Duodenal mucosa (tissue), 2 donors: Measurements from ENCODE around the gene CRLF1.

Experiments used
- H3K27ac ChIP-seq: one replicate; pipeline ENCODE4 v1.7.0; 2013; ENCODE audit warnings: low read depth, low read length
- H3K27me3 ChIP-seq, 2 donors: one replicate each; pipeline ENCODE4 v1.7.0; 2013; ENCODE audit warnings: low read length in 2 of 2, control low read depth in 1 of 2; ENCODE audit not compliant: insufficient read depth in 2 of 2, control insufficient read depth in 1 of 2
- H3K36me3 ChIP-seq, 2 donors: one replicate each; pipeline ENCODE4 v1.7.0; 2013; ENCODE audit warnings: low read length in 2 of 2, control low read depth in 1 of 2; ENCODE audit not compliant: insufficient read depth in 2 of 2, control insufficient read depth in 1 of 2
- H3K4me1 ChIP-seq, 2 donors: one replicate each; pipeline ENCODE4 v1.7.0; 2013; ENCODE audit warnings: low read length in 2 of 2, control low read depth in 1 of 2; ENCODE audit not compliant: insufficient read depth in 2 of 2, control insufficient read depth in 1 of 2
- H3K4me3 ChIP-seq, 2 donors: one replicate each; pipeline ENCODE4 v1.7.0; 2013; ENCODE audit warnings: low read length in 2 of 2, low read depth in 1 of 2
- H3K9ac ChIP-seq, 2 donors: one replicate each; pipeline ENCODE4 v1.7.0; 2013; ENCODE audit warnings: low read length in 2 of 2, low read depth in 1 of 2
- H3K9me3 ChIP-seq, 2 donors: one replicate each; pipeline ENCODE4 v1.7.0; 2013; ENCODE audit warnings: low read length in 2 of 2, control low read depth in 1 of 2; ENCODE audit not compliant: control insufficient read depth in 1 of 2

The CRLF1 gene

GRCh38 chr19:18648973-18649315 is 42.3 kb upstream of the CRLF1 start:
- Histone ChIP-seq H3K9ac (no peak overlapping the region), H3K9me3 (no peaks in the 10 kb centered on the region), H3K4me3 (peak overlapping the region in 1 of 2 donors; percentile 32), H3K36me3 (peaks cover 0 to 1% of the 10 kb centered on the region in 2 donors), H3K27ac (peak overlapping the region; percentile 78), H3K27me3 (no peaks in the 10 kb centered on the region), H3K4me1 (peaks cover 0 to 23% of the 10 kb centered on the region in 2 donors)

- H3K27ac ChIP-seq = no peak overlapping the region
- H3K9me3 ChIP-seq = no peaks in the 10 kb centered on the region
- no peaks in the 10 kb centered on the region for H3K27me3 ChIP-seq
- no peak overlapping the region for H3K4me3 ChIP-seq
- H3K36me3 ChIP-seq = peaks cover 0 to 2% of the 10 kb centered on the region in 2 donors
- H3K9ac ChIP-seq = no peak overlapping the region
- H3K4me1 ChIP-seq = peaks cover 0 to 23% of the 10 kb centered on the region in 2 donors
Measured at GRCh38 chr19:18647807-18648206, 41.2 kb upstream of the CRLF1 start.

DNA sequence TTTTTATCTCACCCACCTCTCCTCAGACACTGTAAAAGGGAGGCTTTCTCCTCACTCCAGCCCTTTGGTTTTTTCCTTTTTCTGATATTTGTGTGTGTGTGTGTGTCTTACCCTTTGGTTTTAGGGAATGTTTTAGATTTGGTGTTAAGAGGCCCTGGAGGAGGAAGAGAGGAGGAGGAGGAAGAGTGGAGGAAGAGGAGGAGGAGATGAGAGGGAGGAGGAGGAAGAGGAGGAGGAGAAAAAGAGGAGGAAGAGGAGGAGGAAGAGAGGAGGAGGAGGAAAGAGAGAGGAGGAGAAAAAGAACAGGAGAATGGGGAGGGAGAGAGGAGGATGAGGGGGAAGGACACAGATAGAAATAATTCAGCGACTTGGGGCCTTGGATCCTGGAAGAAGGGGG is 40.8 kb upstream of the CRLF1 start:
- Histone ChIP-seq H3K36me3 (peaks cover 0 to 2% of the 10 kb centered on the region in 2 donors), H3K9me3 (no peaks in the 10 kb centered on the region), H3K27me3 (no peaks in the 10 kb centered on the region), H3K4me1 (peaks cover 0 to 23% of the 10 kb centered on the region in 2 donors), H3K9ac (no peak overlapping the region), H3K4me3 (no peak overlapping the region), H3K27ac (no peak overlapping the region)

GRCh38 chr19:18646535-18647370 is 40.2 kb upstream of the CRLF1 start:
- no peak overlapping the region for H3K27ac ChIP-seq
- peaks cover 0 to 20% of the 10 kb centered on the region in 2 donors for H3K4me1 ChIP-seq
- no peaks in the 10 kb centered on the region for H3K27me3 ChIP-seq
- H3K9me3 ChIP-seq = no peaks in the 10 kb centered on the region
- H3K9ac ChIP-seq = no peak overlapping the region
- peaks cover 0 to 2% of the 10 kb centered on the region in 2 donors for H3K36me3 ChIP-seq
- no peak overlapping the region for H3K4me3 ChIP-seq

- Histone ChIP-seq H3K4me1 (peaks cover 0 to 18% of the 10 kb centered on the region in 2 donors), H3K27ac (no peak overlapping the region), H3K9me3 (no peaks in the 10 kb centered on the region), H3K9ac (no peak overlapping the region), H3K27me3 (no peaks in the 10 kb centered on the region), H3K4me3 (no peak overlapping the region), H3K36me3 (peaks cover 0 to 2% of the 10 kb centered on the region in 2 donors)
Measured at GRCh38 chr19:18645035-18645511, 38.5 kb upstream of the CRLF1 start.

GRCh38 chr19:18644196-18645034 is 37.8 kb upstream of the CRLF1 start:
- H3K27ac ChIP-seq = no peak overlapping the region

DNA sequence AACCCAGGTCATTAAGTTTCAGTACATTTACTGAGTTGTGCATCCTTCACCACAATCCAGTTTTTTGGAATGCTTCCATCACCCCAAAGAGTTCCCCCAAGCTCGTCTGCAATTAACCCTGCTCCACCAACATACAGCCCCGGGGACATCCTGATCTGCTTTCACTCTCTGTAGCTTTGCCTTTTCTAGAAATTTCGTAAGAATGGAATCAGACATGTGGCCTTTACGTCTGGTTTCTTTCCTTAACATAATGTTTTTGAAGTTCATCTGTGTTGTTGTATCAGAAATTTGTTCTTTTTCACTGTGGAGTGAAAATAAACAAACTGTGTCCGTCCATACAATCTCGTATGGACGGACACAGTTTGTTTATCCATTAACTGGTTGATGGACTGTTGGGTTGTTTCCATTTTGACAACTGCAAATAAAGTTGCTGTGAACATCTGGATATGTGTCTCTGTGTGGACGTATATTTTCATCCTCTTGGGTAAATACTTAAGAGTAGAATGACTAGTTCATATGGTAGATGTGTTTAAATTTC is 33.2 kb upstream of the CRLF1 start:
- Histone ChIP-seq H3K9me3 (no peaks in the 10 kb centered on the region), H3K27ac (no peak overlapping the region), H3K4me3 (no peak overlapping the region), H3K36me3 (peaks cover 0 to 2% of the 10 kb centered on the region in 2 donors), H3K9ac (no peak overlapping the region), H3K4me1 (peaks cover 23 to 31% of the 10 kb centered on the region in 2 donors), H3K27me3 (no peaks in the 10 kb centered on the region)

More at GRCh38 chr19:18644196-18645034, 37.8 kb upstream of the CRLF1 start:
- Histone ChIP-seq H3K4me1 (peaks cover 0 to 15% of the 10 kb centered on the region in 2 donors), H3K27me3 (no peaks in the 10 kb centered on the region), H3K9me3 (no peaks in the 10 kb centered on the region), H3K9ac (peak overlapping the region in 1 of 2 donors; percentile 4), H3K36me3 (peaks cover 0 to 2% of the 10 kb centered on the region in 2 donors), H3K4me3 (no peak overlapping the region)

DNA sequence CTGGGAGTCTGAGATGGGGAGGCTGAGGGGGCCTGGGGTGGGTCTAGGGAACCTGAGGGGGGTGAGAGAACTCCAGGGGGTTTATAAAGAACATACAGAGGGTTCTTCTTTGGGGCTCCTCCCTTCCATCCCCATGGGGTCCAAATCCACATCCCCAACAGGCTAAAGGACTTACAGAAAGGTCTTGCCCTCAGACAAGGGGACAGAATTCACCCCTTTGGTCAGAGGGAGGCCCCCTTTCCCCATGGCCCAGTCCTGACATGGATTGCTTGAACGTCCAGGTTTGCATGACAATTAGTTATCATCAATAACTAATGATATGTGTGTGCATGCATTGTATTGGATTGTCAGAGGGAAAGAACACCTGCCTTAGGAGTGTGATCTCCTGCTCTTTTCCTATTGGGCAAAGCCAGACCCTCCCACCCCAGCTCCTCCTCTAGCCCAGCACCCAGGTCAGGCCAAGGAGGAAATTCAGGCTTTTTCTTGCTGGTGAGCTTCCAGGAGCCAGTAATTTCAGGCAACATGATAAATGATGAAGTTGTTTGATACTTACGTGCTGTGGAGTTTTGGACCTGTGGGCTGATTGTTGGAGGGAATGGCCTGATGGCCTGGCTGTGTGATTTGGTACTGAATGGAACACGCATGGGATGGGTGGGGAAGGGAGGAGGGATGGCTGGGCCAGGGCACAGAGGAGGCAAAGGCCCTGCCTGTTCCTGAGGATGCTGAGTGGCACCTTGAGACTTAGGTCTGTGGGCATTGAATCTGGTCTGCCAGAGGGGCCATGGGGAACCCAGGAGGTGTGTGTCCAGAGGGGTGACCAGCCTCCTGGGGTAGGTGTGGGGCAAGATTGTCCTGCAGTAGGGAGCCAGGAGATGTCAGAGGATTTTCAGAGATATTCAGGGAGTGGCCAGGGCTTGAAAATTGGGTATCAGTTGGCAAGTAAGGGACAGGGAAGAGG is 31.4 kb upstream of the CRLF1 start:
- H3K27me3 ChIP-seq = peaks cover 0 to 2% of the 10 kb centered on the region in 2 donors
- H3K9ac ChIP-seq = peak overlapping the region; percentile 69 to 85
- peaks cover 25 to 32% of the 10 kb centered on the region in 2 donors for H3K4me1 ChIP-seq
- peak overlapping the region; percentile 78 for H3K27ac ChIP-seq
- H3K9me3 ChIP-seq = no peaks in the 10 kb centered on the region
- H3K4me3 ChIP-seq = peak overlapping the region; percentile 73 to 80
- no peaks in the 10 kb centered on the region for H3K36me3 ChIP-seq

- H3K9ac ChIP-seq = peak within 1 kb of the TSS; percentile 69 to 85
- H3K4me1 ChIP-seq = peaks cover 25 to 32% of the 10 kb centered on the region in 2 donors
- peaks cover 0 to 2% of the 10 kb centered on the region in 2 donors for H3K27me3 ChIP-seq
- peak within 1 kb of the TSS; percentile 78 for H3K27ac ChIP-seq
- peak within 1 kb of the TSS; percentile 73 to 80 for H3K4me3 ChIP-seq
- no peaks in the 10 kb centered on the region for H3K36me3 ChIP-seq
- H3K9me3 ChIP-seq = no peaks in the 10 kb centered on the region
Measured at GRCh38 chr19:18636969-18637629, 30.5 kb upstream of the CRLF1 start, which contains the start of gene KLHL26. TSS of gene KLHL26 (plus strand) at chr19:18637028. CDS start at chr19:18637055, 27 bp downstream.
